SK-N-SH (cell line): ENCODE results near the gene COL17A1. TPM values are rescaled to one million over a fixed set of nuclear protein-coding genes. Genes with fewer than 3 reads are reported as not detected.

Source experiments
- CTCF ChIA-PET: fragments of 300-600, 350-600 bp; formaldehyde crosslinking; extraction: SDS; loops from one replicate; lab custom pipeline; 2021; lab: Yijun Ruan, JAX
- POLR2A ChIA-PET: fragments of 350-600 bp; sonication (Branson Sonifier 250); formaldehyde crosslinking; extraction: SDS; loops from one replicate; lab custom pipeline; 2020; ENCODE audit warnings: antibody characterized with exemption, inconsistent platforms; lab: Yijun Ruan, JAX
- DNase-seq: peaks from one replicate; pipeline ENCODE4 v3.0.0; 2012
- H2AFZ ChIP-seq: fragments of 200-600 bp; sonication (generic); 2 replicates; pipeline ENCODE4 v1.8.1; 2016; ENCODE audit warnings: antibody characterized with exemption, mild to moderate bottlenecking, low read depth
- H3F3A ChIP-seq: fragments of 200-600 bp; sonication (generic); replicated peaks from 2 replicates; pipeline ENCODE3; 2016; ENCODE audit warnings: antibody characterized with exemption, mild to moderate bottlenecking; ENCODE audit not compliant: insufficient read depth
- H3K27ac ChIP-seq, 2 experiments: fragments of 200-500 bp in 1 of 2; fragments of 200-600 bp in 1 of 2; sonication (Bioruptor generic) in 1 of 2; sonication (generic), shearing (Covaris generic) in 1 of 2; 2 replicates each; pipeline versions ENCODE4 v1.5.1 to v1.6.1; 2014 to 2016; ENCODE audit warnings: low read depth in 2 of 2, inconsistent platforms in 1 of 2, low read length in 1 of 2, mild to moderate bottlenecking in 1 of 2, mixed read lengths in 1 of 2
- H3K27me3 ChIP-seq: fragments of 200-600 bp; sonication (generic), shearing (Covaris generic); 2 replicates; pipeline ENCODE4 v1.6.1; 2016; ENCODE audit warnings: mixed run types; ENCODE audit not compliant: insufficient read depth
- H3K36me3 ChIP-seq, 2 experiments: fragments of 200-500 bp in 1 of 2; fragments of 200-600 bp in 1 of 2; sonication (Bioruptor generic) in 1 of 2; sonication (generic) in 1 of 2; replicated peaks in 1 of 2; 2 replicates each; pipeline versions ENCODE3 to v1.5.1; 2014 to 2016; ENCODE audit warnings: low read length in 1 of 2, mild to moderate bottlenecking in 1 of 2; ENCODE audit not compliant: insufficient read depth in 2 of 2, control insufficient read depth in 1 of 2
- H3K4me1 ChIP-seq, 2 experiments: fragments of 200-500 bp in 1 of 2; fragments of 200-600 bp in 1 of 2; sonication (Bioruptor generic) in 1 of 2; sonication (generic), shearing (Covaris generic) in 1 of 2; 2 replicates each; pipeline versions ENCODE4 v1.5.1 to v1.6.1; 2014 to 2016; ENCODE audit warnings: low read depth in 1 of 2, low read length in 1 of 2, mixed run types in 1 of 2; ENCODE audit not compliant: insufficient read depth in 2 of 2, control insufficient read depth in 1 of 2
- H3K4me2 ChIP-seq: fragments of 200-600 bp; sonication (generic), shearing (Covaris generic); 2 replicates; pipeline ENCODE4 v1.6.1; 2017; ENCODE audit warnings: mixed run types
- H3K4me3 ChIP-seq, 2 experiments: fragments of 200-500 bp in 1 of 2; fragments of 200-600 bp in 1 of 2; sonication (Bioruptor generic) in 1 of 2; sonication (generic), shearing (Covaris generic) in 1 of 2; 2 replicates each; pipeline versions ENCODE4 v1.5.1 to v1.8.1; 2014 to 2016; ENCODE audit warnings: low read depth in 2 of 2, inconsistent platforms in 1 of 2, low read length in 1 of 2, mild to moderate bottlenecking in 1 of 2, mixed read lengths in 1 of 2, moderate library complexity in 1 of 2
- H3K79me2 ChIP-seq: fragments of 200-600 bp; sonication (generic); 2 replicates; pipeline ENCODE4 v1.8.1; 2017; ENCODE audit warnings: mild to moderate bottlenecking; ENCODE audit not compliant: insufficient read depth
- H3K9ac ChIP-seq: fragments of 200-600 bp; sonication (generic); 2 replicates; pipeline ENCODE4 v1.6.1; 2017; ENCODE audit warnings: mixed run types
- H3K9me2 ChIP-seq: fragments of 200-600 bp; sonication (generic); 2 replicates; pipeline ENCODE4 v1.6.1; 2017; ENCODE audit warnings: mixed run types
- H3K9me3 ChIP-seq: fragments of 200-600 bp; sonication (generic); 2 replicates; pipeline ENCODE4 v1.6.1; 2017; ENCODE audit warnings: mixed run types, mild to moderate bottlenecking, moderate library complexity
- H4K20me1 ChIP-seq: fragments of 200-600 bp; sonication (generic); 2 replicates; pipeline ENCODE4 v1.6.1; 2017; ENCODE audit warnings: mild to moderate bottlenecking, mixed run types; ENCODE audit not compliant: insufficient read depth
- FOSL2 ChIP-seq: IDR thresholded peaks from 2 replicates; pipeline ENCODE4 v1.4.0; 2012; ENCODE audit warnings: low read depth, mild to moderate bottlenecking, moderate library complexity, borderline replicate concordance
- FOXM1 ChIP-seq: IDR thresholded peaks from 2 replicates; pipeline ENCODE4 v1.4.0; 2012; ENCODE audit warnings: low read depth, mild to moderate bottlenecking
- IRF3 ChIP-seq: fragments of 150-350 bp; IDR thresholded peaks from 2 replicates; pipeline ENCODE4 v1.6.1; 2016; ENCODE audit warnings: mild to moderate bottlenecking, low read depth, low read length
- JUND ChIP-seq: IDR thresholded peaks from 2 replicates; pipeline ENCODE4 v1.4.0; 2012
- MEF2A ChIP-seq: IDR thresholded peaks from 2 replicates; pipeline ENCODE4 v1.4.0; 2012; ENCODE audit warnings: low read depth, borderline replicate concordance
- MXI1 ChIP-seq: IDR thresholded peaks from 2 replicates; pipeline ENCODE4 v1.6.1; 2012; ENCODE audit warnings: mild to moderate bottlenecking, low read depth, low read length, improper control_type of control experiment
- PBX3 ChIP-seq: IDR thresholded peaks from 2 replicates; pipeline ENCODE4; 2012
- POLR2AphosphoS5 ChIP-seq: IDR thresholded peaks from 2 replicates; pipeline ENCODE4 v1.6.1; 2012; ENCODE audit warnings: low read depth, low read length
- RAD21 ChIP-seq: IDR thresholded peaks from 2 replicates; pipeline ENCODE4 v1.6.1; 2012; ENCODE audit warnings: mild to moderate bottlenecking, low read length
- SMC3 ChIP-seq: IDR thresholded peaks from 2 replicates; pipeline ENCODE4 v1.6.1; 2012; ENCODE audit warnings: low read depth, low read length, improper control_type of control experiment
- TCF12 ChIP-seq: IDR thresholded peaks from 2 replicates; pipeline ENCODE4 v1.4.0; 2012
- YY1 ChIP-seq: IDR thresholded peaks from 2 replicates; pipeline ENCODE4 v1.4.0; 2012; ENCODE audit warnings: low read depth, mild to moderate bottlenecking
- WGBS: methylation state at CpG from one replicate; pipeline ENCODE4 v1.1.6; 2017; ENCODE audit warnings: low lambda C conversion rate; 5-methylcytosine and 5-hydroxymethylcytosine counted together
- polyA plus RNA-seq, 3 experiments: library from polyadenylated mRNA; depleted of rRNA; stranded (reverse); fragments of >200 nt; gene quantifications; 2 replicates each; pipeline ENCODE4 v1.2.3, GENCODE V29; 2012
- TF ChIP-seq, protein P1 (sequence below): fragments of 200-600 bp; sonication (generic); IDR thresholded peaks from 2 replicates; pipeline ENCODE4 v1.6.1; 2017; ENCODE audit warnings: antibody characterized with exemption, mild to moderate bottlenecking, moderate library complexity
- TF ChIP-seq, protein P2 (sequence below): IDR thresholded peaks from 2 replicates; pipeline ENCODE4 v1.4.0; 2012; ENCODE audit warnings: low read depth, borderline replicate concordance

COL17A1 gene
- polyA plus RNA-seq, 1 of the 3 experiments (the other 2 are of a cell fraction) = 0.12 TPM

DNA sequence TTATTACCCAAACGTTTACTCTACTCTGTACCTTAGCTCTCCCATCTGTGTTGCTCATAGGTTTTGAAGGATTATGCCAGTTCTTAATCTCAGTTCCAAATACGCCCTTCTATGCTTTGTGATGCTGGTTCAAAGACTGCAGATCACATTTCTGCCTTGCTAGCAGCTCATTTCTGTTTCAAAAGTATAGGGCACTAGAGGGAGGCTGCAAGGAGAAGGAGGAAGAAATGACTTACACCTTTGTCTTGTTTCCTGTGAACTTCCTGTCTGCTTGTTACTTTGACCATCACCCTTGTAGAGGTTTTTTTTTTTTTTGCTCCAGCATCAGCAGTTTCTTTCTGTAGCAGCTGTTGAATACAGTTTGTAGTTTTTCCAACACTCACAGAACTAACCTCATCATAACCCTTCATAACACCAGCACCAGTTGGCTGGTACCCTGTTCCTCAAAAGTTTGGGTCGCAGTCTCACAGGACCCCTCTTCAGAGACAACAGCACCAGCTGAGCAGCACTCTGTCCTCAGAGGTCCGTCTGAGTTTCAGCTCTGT, 102.2 kb downstream of the COL17A1 start:
- Histone ChIP-seq H3K4me2 (peak overlapping the region; percentile 38; the same call in 1 of the 2 replicates), H3K27ac (peak overlapping the region in 1 of 2 experiments; percentile 7; a peak in 1 of 4 replicates), H3K9me3 (no peaks in the 10 kb centered on the region), H3K27me3 (no peaks in the 10 kb centered on the region), H3K4me3 (no peak overlapping the region), H3K9ac (0 out of 2 replicates have a peak overlapping the region, but pooled peaks have one; percentile 9), H3K79me2 (peaks cover 99% of the 10 kb centered on the region), H3K4me1 (peaks cover 0 to 22% of the 10 kb centered on the region in 2 experiments; a peak in 3 of 4 replicates), H3K36me3 (peaks cover 0 to 3% of the 10 kb centered on the region in 2 experiments), H4K20me1 (peaks cover 31% of the 10 kb centered on the region), H3K9me2 (no peaks in the 10 kb centered on the region), H2AFZ (no peak overlapping the region), H3F3A (no peaks in the 10 kb centered on the region)
- DNase-seq = no peak
- POLR2A ChIA-PET = no interaction called here
- 82% methylated on average over 4 of the region's 4 CpGs for WGBS
- CTCF ChIA-PET = interaction anchor here (0.6 to 1.9 kb wide), 7 partner anchors 13 to 141 kb away, joined by 3 to 6 read pairs (median 3); no protein-coding TSS in a partner anchor
- TF ChIP-seq MXI1 (no peak), IRF3 (no peak), RAD21 (no peak), FOSL2 (no peak)

DNA sequence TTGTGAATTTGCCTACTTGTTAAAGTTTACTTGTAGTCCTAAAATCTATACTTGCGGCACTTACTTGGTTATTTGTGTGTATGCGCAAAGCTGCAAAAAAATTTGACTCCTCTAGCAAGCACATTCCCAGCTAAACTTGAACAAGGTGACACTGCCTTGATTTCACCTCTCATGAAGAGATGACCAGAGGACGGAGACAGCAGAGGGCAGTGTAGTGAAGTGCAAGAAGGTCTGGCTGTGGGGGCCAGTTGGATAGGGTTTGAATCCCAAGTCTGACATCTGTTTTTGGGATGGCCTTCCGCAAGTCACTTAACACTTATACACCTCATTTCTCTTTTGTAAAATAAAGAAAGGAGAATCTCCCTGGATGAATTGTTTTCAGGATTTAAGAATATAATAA, 103.0 kb downstream of the COL17A1 start:
- H3K4me2 ChIP-seq = no peak overlapping the region
- CTCF ChIA-PET = interaction anchor here (0.6 to 1.9 kb wide), 5 partner anchors 8 to 228 kb away, joined by 3 to 8 read pairs (median 5); partner anchors contain the start of gene SFR1
- H3K9me2 ChIP-seq = no peaks in the 10 kb centered on the region
- POLR2A ChIA-PET = no interaction called here
- H3K4me3 ChIP-seq = no peak overlapping the region
- H3K9me3 ChIP-seq = no peaks in the 10 kb centered on the region
- peaks cover 31% of the 10 kb centered on the region for H4K20me1 ChIP-seq
- peaks cover 0 to 3% of the 10 kb centered on the region in 2 experiments for H3K36me3 ChIP-seq
- WGBS = 97% methylated on average over 4 of the region's 4 CpGs
- no peak overlapping the region for H2AFZ ChIP-seq
- TF ChIP-seq YY1 = no peak
- no peak for TF ChIP-seq PBX3
- TF ChIP-seq FOSL2 = no peak
- TF ChIP-seq MEF2A = no peak
- no peak for TF ChIP-seq IRF3
- TF ChIP-seq, protein P1, sequence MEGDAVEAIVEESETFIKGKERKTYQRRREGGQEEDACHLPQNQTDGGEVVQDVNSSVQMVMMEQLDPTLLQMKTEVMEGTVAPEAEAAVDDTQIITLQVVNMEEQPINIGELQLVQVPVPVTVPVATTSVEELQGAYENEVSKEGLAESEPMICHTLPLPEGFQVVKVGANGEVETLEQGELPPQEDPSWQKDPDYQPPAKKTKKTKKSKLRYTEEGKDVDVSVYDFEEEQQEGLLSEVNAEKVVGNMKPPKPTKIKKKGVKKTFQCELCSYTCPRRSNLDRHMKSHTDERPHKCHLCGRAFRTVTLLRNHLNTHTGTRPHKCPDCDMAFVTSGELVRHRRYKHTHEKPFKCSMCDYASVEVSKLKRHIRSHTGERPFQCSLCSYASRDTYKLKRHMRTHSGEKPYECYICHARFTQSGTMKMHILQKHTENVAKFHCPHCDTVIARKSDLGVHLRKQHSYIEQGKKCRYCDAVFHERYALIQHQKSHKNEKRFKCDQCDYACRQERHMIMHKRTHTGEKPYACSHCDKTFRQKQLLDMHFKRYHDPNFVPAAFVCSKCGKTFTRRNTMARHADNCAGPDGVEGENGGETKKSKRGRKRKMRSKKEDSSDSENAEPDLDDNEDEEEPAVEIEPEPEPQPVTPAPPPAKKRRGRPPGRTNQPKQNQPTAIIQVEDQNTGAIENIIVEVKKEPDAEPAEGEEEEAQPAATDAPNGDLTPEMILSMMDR = peak; percentile 34; the same call in 1 of the 2 replicates
- TF ChIP-seq RAD21 = peak; percentile 52
- TF ChIP-seq TCF12 = no peak
- TF ChIP-seq, protein P2, sequence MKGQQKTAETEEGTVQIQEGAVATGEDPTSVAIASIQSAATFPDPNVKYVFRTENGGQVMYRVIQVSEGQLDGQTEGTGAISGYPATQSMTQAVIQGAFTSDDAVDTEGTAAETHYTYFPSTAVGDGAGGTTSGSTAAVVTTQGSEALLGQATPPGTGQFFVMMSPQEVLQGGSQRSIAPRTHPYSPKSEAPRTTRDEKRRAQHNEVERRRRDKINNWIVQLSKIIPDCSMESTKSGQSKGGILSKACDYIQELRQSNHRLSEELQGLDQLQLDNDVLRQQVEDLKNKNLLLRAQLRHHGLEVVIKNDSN = no peak
- no peak for TF ChIP-seq POLR2AphosphoS5
- TF ChIP-seq FOXM1 = no peak
- peak; percentile 23; the same call in 1 of the 2 replicates for TF ChIP-seq SMC3
- no peak for TF ChIP-seq JUND
- no peak for TF ChIP-seq MXI1
- no peak overlapping the region for H3K27ac ChIP-seq
- H3K27me3 ChIP-seq = no peaks in the 10 kb centered on the region
- H3F3A ChIP-seq = no peaks in the 10 kb centered on the region
- peaks cover 0 to 22% of the 10 kb centered on the region in 2 experiments; a peak in 3 of 4 replicates for H3K4me1 ChIP-seq
- H3K79me2 ChIP-seq = peaks cover 98% of the 10 kb centered on the region
- H3K9ac ChIP-seq = no peak overlapping the region
- peak; percentile 32 for DNase-seq
